ENCODE data around the gene PBX3. TPM values are rescaled to one million over a fixed set of nuclear protein-coding genes. Genes with fewer than 3 reads are reported as not detected.

PBX3 gene
- total and polyA plus RNA-seq, 2 of the 13 experiments (the other 11 are each of a cell fraction or from before 2014, with no cell fraction given), result 6.0 to 11.2 TPM

- no peak for TF ChIP-seq ZNF318 (CRISPR knock-in tag; IDR thresholded peaks at IDR 0.05)
- TF ChIP-seq ZNF276 (CRISPR knock-in tag; IDR thresholded peaks at IDR 0.05; ENCODE audit: low read depth), result no peak
- no peak for TF ChIP-seq POLR2G (IDR thresholded peaks at IDR 0.05; ENCODE audit: low read depth, low read length)
- TF ChIP-seq SAFB2 (CRISPR knock-in tag; IDR thresholded peaks at IDR 0.05; ENCODE audit: borderline replicate concordance, low read depth), result no peak
- TF ChIP-seq RXRA (CRISPR knock-in tag; IDR thresholded peaks at IDR 0.05), result no peak
- no peak for TF ChIP-seq HDAC6 (IDR thresholded peaks at IDR 0.05; ENCODE audit: low read depth, low read length)
- TF ChIP-seq GTF2F1 (IDR thresholded peaks at IDR 0.05; ENCODE audit: low read length), result no peak
Observed at GRCh38 chr9:125755340-125755739, 8.2 kb downstream of the PBX3 start (continued).

All from HepG2 (cell line).